Testis (tissue), 2 donors: ENCODE results near the gene BRINP2.

ENCODE experiments used
- POLR2A ChIP-seq: fragments of 450-650 bp; IDR thresholded peaks from one replicate; pipeline ENCODE4 v1.6.1; 2017; ENCODE audit warnings: antibody characterized with exemption, mild to moderate bottlenecking, moderate library complexity
- TF ChIP-seq, protein P1 (sequence below), 3 experiments: fragments of 450-650 bp in 2 of 3; fragments of 200-600 bp in 1 of 3; sonication (generic) in 1 of 3; IDR thresholded peaks; one replicate each; pipeline ENCODE4 v1.5.1; 2016 to 2019; ENCODE audit warnings: antibody characterized with exemption in 3 of 3, mild to moderate bottlenecking in 2 of 3, moderate library complexity in 1 of 3

- TF ChIP-seq, protein P1, sequence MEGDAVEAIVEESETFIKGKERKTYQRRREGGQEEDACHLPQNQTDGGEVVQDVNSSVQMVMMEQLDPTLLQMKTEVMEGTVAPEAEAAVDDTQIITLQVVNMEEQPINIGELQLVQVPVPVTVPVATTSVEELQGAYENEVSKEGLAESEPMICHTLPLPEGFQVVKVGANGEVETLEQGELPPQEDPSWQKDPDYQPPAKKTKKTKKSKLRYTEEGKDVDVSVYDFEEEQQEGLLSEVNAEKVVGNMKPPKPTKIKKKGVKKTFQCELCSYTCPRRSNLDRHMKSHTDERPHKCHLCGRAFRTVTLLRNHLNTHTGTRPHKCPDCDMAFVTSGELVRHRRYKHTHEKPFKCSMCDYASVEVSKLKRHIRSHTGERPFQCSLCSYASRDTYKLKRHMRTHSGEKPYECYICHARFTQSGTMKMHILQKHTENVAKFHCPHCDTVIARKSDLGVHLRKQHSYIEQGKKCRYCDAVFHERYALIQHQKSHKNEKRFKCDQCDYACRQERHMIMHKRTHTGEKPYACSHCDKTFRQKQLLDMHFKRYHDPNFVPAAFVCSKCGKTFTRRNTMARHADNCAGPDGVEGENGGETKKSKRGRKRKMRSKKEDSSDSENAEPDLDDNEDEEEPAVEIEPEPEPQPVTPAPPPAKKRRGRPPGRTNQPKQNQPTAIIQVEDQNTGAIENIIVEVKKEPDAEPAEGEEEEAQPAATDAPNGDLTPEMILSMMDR (IDR thresholded peaks at IDR 0.05): no peak
- TF ChIP-seq POLR2A: no peak
Observed at GRCh38 chr1:177329871-177330270, 159.1 kb downstream of the BRINP2 start.
